Effector memory CD8-positive, alpha-beta T cell (primary cell): ENCODE results near the gene RAPGEF5.

Source experiments
- ATAC-seq: fragments of 150-1000 bp; cut with Tn5 transposase; replicated peaks from 2 replicates; pipeline ENCODE4 v1.10.0; 2021; ENCODE audit warnings: mild to moderate bottlenecking, moderate library complexity
- DNase-seq, 3 experiments: peaks; one replicate each; pipeline ENCODE4 v3.0.0; 2021
- H3K27ac Mint-ChIP-seq, 2 donors: one replicate each; pipeline ENCODE4 v1.8.0; 2022; ENCODE audit warnings: mild to moderate bottlenecking in 2 of 2, mixed read lengths in 2 of 2, moderate library complexity in 2 of 2
- H3K27me3 Mint-ChIP-seq, 2 donors: one replicate each; pipeline ENCODE4 v1.8.0; 2022; ENCODE audit warnings: mixed read lengths in 2 of 2
- H3K36me3 Mint-ChIP-seq: one replicate; pipeline ENCODE4 v1.8.0; 2022; ENCODE audit warnings: mild to moderate bottlenecking, moderate library complexity, mixed read lengths; ENCODE audit not compliant: insufficient read depth
- H3K4me1 Mint-ChIP-seq, 2 donors: one replicate each; pipeline ENCODE4 v1.8.0; 2022; ENCODE audit warnings: low read depth in 2 of 2, mixed read lengths in 2 of 2
- H3K4me3 Mint-ChIP-seq, 2 donors: one replicate each; pipeline ENCODE4 v1.8.0; 2022; ENCODE audit warnings: mild to moderate bottlenecking in 2 of 2, mixed read lengths in 2 of 2, moderate library complexity in 2 of 2
- H3K9me3 Mint-ChIP-seq, 2 donors: one replicate each; pipeline ENCODE4 v1.8.0; 2022; ENCODE audit warnings: mixed read lengths in 2 of 2

The RAPGEF5 gene

GRCh38 chr7:22201186-22201880 is 155.6 kb downstream of the RAPGEF5 start:
- Mint-ChIP-seq H3K27ac (no peak overlapping the region), H3K9me3 (no peaks in the 10 kb centered on the region), H3K4me3 (no peak overlapping the region), H3K36me3 (peaks cover 2% of the 10 kb centered on the region), H3K4me1 (no peaks in the 10 kb centered on the region), H3K27me3 (peaks cover 8 to 19% of the 10 kb centered on the region in 2 donors)
- DNase-seq (no peak), ATAC-seq (no peak)

- no peak for ATAC-seq
- DNase-seq: no peak
- no peak overlapping the region for H3K4me3 Mint-ChIP-seq
- H3K36me3 Mint-ChIP-seq: peaks cover 2% of the 10 kb centered on the region
- no peaks in the 10 kb centered on the region for H3K9me3 Mint-ChIP-seq
- peaks cover 10 to 19% of the 10 kb centered on the region in 2 donors for H3K27me3 Mint-ChIP-seq
- no peak overlapping the region for H3K27ac Mint-ChIP-seq
- no peaks in the 10 kb centered on the region for H3K4me1 Mint-ChIP-seq
Observed at GRCh38 chr7:22200777-22201176, 156.2 kb downstream of the RAPGEF5 start.

- no peaks in the 10 kb centered on the region for H3K9me3 Mint-ChIP-seq
- H3K27ac Mint-ChIP-seq: no peak overlapping the region
- peaks cover 14 to 19% of the 10 kb centered on the region in 2 donors for H3K27me3 Mint-ChIP-seq
- ATAC-seq: no peak
- no peak overlapping the region for H3K4me3 Mint-ChIP-seq
- peaks cover 2% of the 10 kb centered on the region for H3K36me3 Mint-ChIP-seq
- DNase-seq: no peak
- no peaks in the 10 kb centered on the region for H3K4me1 Mint-ChIP-seq
Observed at GRCh38 chr7:22200238-22200637, 156.7 kb downstream of the RAPGEF5 start.

GRCh38 chr7:22197376-22197775 is 159.6 kb downstream of the RAPGEF5 start:
- peaks cover 16 to 23% of the 10 kb centered on the region in 2 donors for H3K27me3 Mint-ChIP-seq
- no peaks in the 10 kb centered on the region for H3K9me3 Mint-ChIP-seq
- no peak overlapping the region for H3K27ac Mint-ChIP-seq
- ATAC-seq (no peak), DNase-seq (no peak)
- H3K36me3 Mint-ChIP-seq: no peaks in the 10 kb centered on the region
- no peaks in the 10 kb centered on the region for H3K4me1 Mint-ChIP-seq
- H3K4me3 Mint-ChIP-seq: no peak overlapping the region

GRCh38 chr7:22196429-22196828 is 160.5 kb downstream of the RAPGEF5 start:
- peaks cover 16 to 23% of the 10 kb centered on the region in 2 donors for H3K27me3 Mint-ChIP-seq
- H3K4me1 Mint-ChIP-seq: no peaks in the 10 kb centered on the region
- DNase-seq (no peak), ATAC-seq (no peak)
- no peaks in the 10 kb centered on the region for H3K9me3 Mint-ChIP-seq
- H3K4me3 Mint-ChIP-seq: no peak overlapping the region
- no peak overlapping the region for H3K27ac Mint-ChIP-seq
- no peaks in the 10 kb centered on the region for H3K36me3 Mint-ChIP-seq

- Mint-ChIP-seq H3K4me3 (no peak overlapping the region), H3K4me1 (no peaks in the 10 kb centered on the region), H3K36me3 (no peaks in the 10 kb centered on the region), H3K27ac (no peak overlapping the region), H3K9me3 (no peaks in the 10 kb centered on the region), H3K27me3 (peaks cover 16 to 23% of the 10 kb centered on the region in 2 donors)
- ATAC-seq (no peak), DNase-seq (no peak)
Observed at GRCh38 chr7:22195397-22196172, 161.4 kb downstream of the RAPGEF5 start.

- no peaks in the 10 kb centered on the region for H3K9me3 Mint-ChIP-seq
- peaks cover 16 to 23% of the 10 kb centered on the region in 2 donors for H3K27me3 Mint-ChIP-seq
- ATAC-seq (no peak), DNase-seq (no peak)
- H3K27ac Mint-ChIP-seq: no peak overlapping the region
- no peaks in the 10 kb centered on the region for H3K36me3 Mint-ChIP-seq
- no peak overlapping the region for H3K4me3 Mint-ChIP-seq
- no peaks in the 10 kb centered on the region for H3K4me1 Mint-ChIP-seq
Observed at GRCh38 chr7:22194658-22195273, 162.2 kb downstream of the RAPGEF5 start.

GRCh38 chr7:22193450-22193983 is 163.4 kb downstream of the RAPGEF5 start:
- Mint-ChIP-seq H3K9me3 (no peaks in the 10 kb centered on the region), H3K4me1 (no peaks in the 10 kb centered on the region), H3K36me3 (no peaks in the 10 kb centered on the region), H3K4me3 (no peak overlapping the region), H3K27me3 (peaks cover 8 to 23% of the 10 kb centered on the region in 2 donors), H3K27ac (no peak overlapping the region)
- DNase-seq (no peak), ATAC-seq (no peak)

GRCh38 chr7:22192801-22193200 is 164.2 kb downstream of the RAPGEF5 start:
- peaks cover 7 to 23% of the 10 kb centered on the region in 2 donors for H3K27me3 Mint-ChIP-seq
- no peak for DNase-seq
- no peaks in the 10 kb centered on the region for H3K36me3 Mint-ChIP-seq
- no peak overlapping the region for H3K27ac Mint-ChIP-seq
- ATAC-seq: no peak
- no peak overlapping the region for H3K4me3 Mint-ChIP-seq
- no peaks in the 10 kb centered on the region for H3K9me3 Mint-ChIP-seq
- no peaks in the 10 kb centered on the region for H3K4me1 Mint-ChIP-seq

- no peaks in the 10 kb centered on the region for H3K36me3 Mint-ChIP-seq
- H3K27ac Mint-ChIP-seq: no peak overlapping the region
- no peaks in the 10 kb centered on the region for H3K4me1 Mint-ChIP-seq
- no peak overlapping the region for H3K4me3 Mint-ChIP-seq
- DNase-seq (no peak), ATAC-seq (no peak)
- no peaks in the 10 kb centered on the region for H3K9me3 Mint-ChIP-seq
- H3K27me3 Mint-ChIP-seq: peaks cover 7 to 21% of the 10 kb centered on the region in 2 donors
Observed at GRCh38 chr7:22190736-22191135, 166.2 kb downstream of the RAPGEF5 start.

- no peak for DNase-seq
- no peak overlapping the region for H3K27ac Mint-ChIP-seq
- no peaks in the 10 kb centered on the region for H3K4me1 Mint-ChIP-seq
- H3K36me3 Mint-ChIP-seq: no peaks in the 10 kb centered on the region
- H3K27me3 Mint-ChIP-seq: peaks cover 7 to 23% of the 10 kb centered on the region in 2 donors
- no peak for ATAC-seq
- H3K9me3 Mint-ChIP-seq: no peaks in the 10 kb centered on the region
- no peak overlapping the region for H3K4me3 Mint-ChIP-seq
Observed at GRCh38 chr7:22189741-22190140, 167.2 kb downstream of the RAPGEF5 start.

GRCh38 chr7:22189230-22189629 is 167.7 kb downstream of the RAPGEF5 start:
- no peak for DNase-seq
- Mint-ChIP-seq H3K27ac (no peak overlapping the region), H3K4me3 (no peak overlapping the region), H3K36me3 (no peaks in the 10 kb centered on the region), H3K27me3 (peaks cover 7 to 24% of the 10 kb centered on the region in 2 donors), H3K9me3 (no peaks in the 10 kb centered on the region), H3K4me1 (no peaks in the 10 kb centered on the region)
- no peak for ATAC-seq

GRCh38 chr7:22187691-22188348 is 169.1 kb downstream of the RAPGEF5 start:
- H3K9me3 Mint-ChIP-seq: no peaks in the 10 kb centered on the region
- no peaks in the 10 kb centered on the region for H3K36me3 Mint-ChIP-seq
- DNase-seq (no peak), ATAC-seq (no peak)
- H3K4me3 Mint-ChIP-seq: no peak overlapping the region
- H3K27me3 Mint-ChIP-seq: peaks cover 0 to 19% of the 10 kb centered on the region in 2 donors
- no peak overlapping the region for H3K27ac Mint-ChIP-seq
- no peaks in the 10 kb centered on the region for H3K4me1 Mint-ChIP-seq
